ENCODE measurements around the gene PDCD10.

PDCD10 gene

DNA sequence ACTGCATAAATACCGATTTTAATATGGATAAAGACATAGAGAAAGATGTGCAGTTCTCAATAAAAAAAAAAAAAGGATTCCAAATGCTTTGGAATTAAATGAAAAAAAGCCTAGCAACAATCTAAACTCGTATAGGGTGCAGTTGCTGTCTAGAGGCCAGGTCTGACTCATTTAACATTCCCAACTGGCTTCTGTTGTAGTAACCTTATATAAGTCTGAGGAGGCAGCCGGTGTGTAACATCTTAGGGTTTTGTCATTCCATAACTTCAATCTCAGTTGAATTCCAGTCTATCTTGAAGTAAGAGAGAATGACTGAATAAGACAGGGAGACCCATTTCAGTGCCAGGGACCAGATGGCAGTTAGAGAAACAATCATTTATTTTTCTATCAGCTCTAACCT lies 6.5 kb downstream of the PDCD10 start:
- DNase-seq (ENCODE audit: low read depth), result peak; percentile 79
- TF ChIP-seq, protein P1, sequence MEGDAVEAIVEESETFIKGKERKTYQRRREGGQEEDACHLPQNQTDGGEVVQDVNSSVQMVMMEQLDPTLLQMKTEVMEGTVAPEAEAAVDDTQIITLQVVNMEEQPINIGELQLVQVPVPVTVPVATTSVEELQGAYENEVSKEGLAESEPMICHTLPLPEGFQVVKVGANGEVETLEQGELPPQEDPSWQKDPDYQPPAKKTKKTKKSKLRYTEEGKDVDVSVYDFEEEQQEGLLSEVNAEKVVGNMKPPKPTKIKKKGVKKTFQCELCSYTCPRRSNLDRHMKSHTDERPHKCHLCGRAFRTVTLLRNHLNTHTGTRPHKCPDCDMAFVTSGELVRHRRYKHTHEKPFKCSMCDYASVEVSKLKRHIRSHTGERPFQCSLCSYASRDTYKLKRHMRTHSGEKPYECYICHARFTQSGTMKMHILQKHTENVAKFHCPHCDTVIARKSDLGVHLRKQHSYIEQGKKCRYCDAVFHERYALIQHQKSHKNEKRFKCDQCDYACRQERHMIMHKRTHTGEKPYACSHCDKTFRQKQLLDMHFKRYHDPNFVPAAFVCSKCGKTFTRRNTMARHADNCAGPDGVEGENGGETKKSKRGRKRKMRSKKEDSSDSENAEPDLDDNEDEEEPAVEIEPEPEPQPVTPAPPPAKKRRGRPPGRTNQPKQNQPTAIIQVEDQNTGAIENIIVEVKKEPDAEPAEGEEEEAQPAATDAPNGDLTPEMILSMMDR (conservative IDR thresholded peaks at IDR 0.05; ENCODE audit: low read length), result no peak
- H3K4me3 ChIP-seq (ENCODE audit: low read length), result no peak overlapping the region

GRCh38 chr3:167723872-167724271 lies 10.8 kb downstream of the PDCD10 start:
- TF ChIP-seq, protein P1 (conservative IDR thresholded peaks at IDR 0.05; ENCODE audit: low read length), result no peak
- DNase-seq (ENCODE audit: low read depth), result no peak
- no peak overlapping the region for H3K4me3 ChIP-seq (ENCODE audit: low read length)

- TF ChIP-seq, protein P1 (conservative IDR thresholded peaks at IDR 0.05; ENCODE audit: low read length), result no peak
- no peak overlapping the region for H3K4me3 ChIP-seq (ENCODE audit: low read length)
- no peak for DNase-seq (ENCODE audit: low read depth)
These were observed 11.6 kb downstream of the PDCD10 start for GRCh38 chr3:167723025-167723512.

DNA sequence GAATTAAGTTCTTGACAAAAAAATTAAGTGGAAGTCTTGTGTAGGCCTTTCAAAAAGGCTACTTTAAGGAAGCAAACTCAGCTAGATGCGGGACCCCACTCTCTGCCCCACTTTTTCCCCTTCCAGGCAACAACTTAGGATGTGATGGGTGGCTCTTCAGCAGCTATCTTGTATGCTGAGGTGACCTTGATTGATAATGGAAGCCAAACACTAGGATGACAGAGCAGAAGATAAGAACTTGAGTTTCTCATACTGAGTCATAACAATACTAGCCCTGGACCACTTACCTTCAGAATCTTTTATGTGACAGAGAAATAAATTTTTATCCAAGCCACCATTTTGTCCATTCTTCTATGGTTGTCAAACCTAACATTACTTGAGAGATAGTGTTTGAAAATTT lies 16.1 kb downstream of the PDCD10 start:
- TF ChIP-seq, protein P1 (conservative IDR thresholded peaks at IDR 0.05; ENCODE audit: low read length), result no peak
- no peak for DNase-seq (ENCODE audit: low read depth)
- no peak overlapping the region for H3K4me3 ChIP-seq (ENCODE audit: low read length)

- TF ChIP-seq, protein P1 (conservative IDR thresholded peaks at IDR 0.05; ENCODE audit: low read length), result no peak
- DNase-seq (ENCODE audit: low read depth), result no peak
- H3K4me3 ChIP-seq (ENCODE audit: low read length), result no peak overlapping the region
These were observed 17.8 kb downstream of the PDCD10 start for GRCh38 chr3:167716920-167717319.

GRCh38 chr3:167714871-167715270 lies 19.8 kb downstream of the PDCD10 start:
- DNase-seq (ENCODE audit: low read depth), result no peak
- TF ChIP-seq, protein P1 (conservative IDR thresholded peaks at IDR 0.05; ENCODE audit: low read length), result no peak
- no peak overlapping the region for H3K4me3 ChIP-seq (ENCODE audit: low read length)

- H3K4me3 ChIP-seq (ENCODE audit: low read length), result no peak overlapping the region
- no peak for DNase-seq (ENCODE audit: low read depth)
- TF ChIP-seq, protein P1 (conservative IDR thresholded peaks at IDR 0.05; ENCODE audit: low read length), result no peak
These were observed 22.2 kb downstream of the PDCD10 start for GRCh38 chr3:167712445-167712844.

Measured in AG10803 (cell line).